K562 (cell line): Measurements from ENCODE around the gene RNF151. TPM values are rescaled to one million over a fixed set of nuclear protein-coding genes. Genes with fewer than 3 reads are reported as not detected.

Experiments used
- ATF1 ChIP-seq, 2 experiments: fragments of 450-650 bp in 1 of 2; IDR thresholded peaks; 2 replicates each; pipeline ENCODE4 v1.6.1; 2016; ENCODE audit warnings: missing compliant biosample characterization in 1 of 2, missing genetic modification characterization in 1 of 2
- ATF4 ChIP-seq: fragments of 450-650 bp; formaldehyde crosslinking; IDR thresholded peaks from 2 replicates; pipeline ENCODE4 v1.4.0; 2022; ENCODE audit warnings: mild to moderate bottlenecking, moderate library complexity
- CTCF ChIP-seq, 3 experiments: IDR thresholded peaks in 2 of 3; conservative IDR thresholded peaks in 1 of 3; 2 replicates each; pipeline ENCODE4 v1.5.1; 2011 to 2012; ENCODE audit warnings: low read length in 3 of 3, mild to moderate bottlenecking in 3 of 3, control low read depth in 2 of 3, improper control_type of control experiment in 1 of 3, inconsistent platforms in 1 of 3, low read depth in 1 of 3, mixed read lengths in 1 of 3, moderate library complexity in 1 of 3; ENCODE audit not compliant: insufficient read depth in 2 of 3
- EGR1 ChIP-seq: fragments of 450-650 bp; conservative IDR thresholded peaks from 2 replicates; pipeline ENCODE4 v1.6.1; 2017; ENCODE audit warnings: mild to moderate bottlenecking
- TCF3 ChIP-seq: sonication (generic); formaldehyde crosslinking; IDR thresholded peaks from 2 replicates; pipeline ENCODE4 v1.4.0; 2020; ENCODE audit warnings: mild to moderate bottlenecking, missing genetic modification reagents
- ZKSCAN8 ChIP-seq: fragments of 200-800 bp; sonication (Bioruptor generic); IDR thresholded peaks from 2 replicates; pipeline ENCODE4 v1.6.1; 2016; ENCODE audit warnings: missing genetic modification characterization, missing compliant biosample characterization
- ZMIZ1 ChIP-seq, 2 experiments: fragments of 150-350 bp in 1 of 2; IDR thresholded peaks; 2 replicates each; pipeline ENCODE4 v1.6.1; 2012 to 2016; ENCODE audit warnings: low read depth in 2 of 2, low read length in 2 of 2, mild to moderate bottlenecking in 1 of 2, moderate library complexity in 1 of 2
- polyA plus RNA-seq, 8 experiments: library from polyadenylated mRNA; depleted of rRNA in 4 of 8; stranded (reverse) in 5 of 8; unstranded in 3 of 8; fragments of >200 nt; fragmentation: Nextera tagmentation in 2 of 8; fragmentation: Illumina TruSeq in 1 of 8; extraction: Ambion mirVana in 2 of 8; extraction: Trizol in 1 of 8; gene quantifications; 2 replicates each; pipeline versions ENCODE4 v1.2.1 to v1.2.3, GENCODE V29; 2011 to 2014; ENCODE audit warnings: inconsistent platforms in 1 of 8, missing spikeins in 1 of 8
- total RNA-seq, 7 experiments: library from RNA; depleted of rRNA in 6 of 7; stranded (reverse); fragments of >200 nt in 6 of 7; fragmentation: Illumina TruSeq in 2 of 7; extraction: Trizol in 2 of 7; gene quantifications; 2 replicates each; pipeline versions ENCODE4 v1.2.1 to v1.2.3, GENCODE V29; 2011 to 2021; ENCODE audit warnings: low replicate concordance in 1 of 7
- TF ChIP-seq, protein P1 (sequence below): fragments of 450-650 bp; IDR thresholded peaks from 2 replicates; pipeline ENCODE4 v1.6.1; 2016; ENCODE audit warnings: mild to moderate bottlenecking, moderate library complexity

Gene RNF151
- total and polyA plus RNA-seq, 9 of the 15 experiments (the other 6 are each of a cell fraction or from before 2014, with no cell fraction given), result not detected

- TF ChIP-seq ZMIZ1 (IDR thresholded peaks at IDR 0.05; ENCODE audit: low read depth in 2 of 2, low read length in 2 of 2) (0 out of 4 replicates have a peak, but pooled peaks of 1 of the 2 experiments have one; percentile 20), ATF1 (CRISPR knock-in tag; IDR thresholded peaks at IDR 0.05) (peak; percentile 100), ATF1 (tag; IDR thresholded peaks at IDR 0.05) (peak; percentile 100), CTCF (IDR thresholded peaks at IDR 0.05 in 2 of 3, conservative IDR thresholded peaks at IDR 0.05 in 1 of 3; ENCODE audit: insufficient read depth in 2 of 3, low read depth in 1 of 3, low read length in 3 of 3) (peak in 2 of 3 experiments; percentile 15 to 24; a peak in 1 of 6 replicates), EGR1 (peak; percentile 93), ATF4 (CRISPR knock-in tag) (no peak), TCF3 (CRISPR knock-in tag) (peak; percentile 43), ZKSCAN8 (CRISPR knock-in tag) (peak; percentile 89)
- TF ChIP-seq, protein P1, sequence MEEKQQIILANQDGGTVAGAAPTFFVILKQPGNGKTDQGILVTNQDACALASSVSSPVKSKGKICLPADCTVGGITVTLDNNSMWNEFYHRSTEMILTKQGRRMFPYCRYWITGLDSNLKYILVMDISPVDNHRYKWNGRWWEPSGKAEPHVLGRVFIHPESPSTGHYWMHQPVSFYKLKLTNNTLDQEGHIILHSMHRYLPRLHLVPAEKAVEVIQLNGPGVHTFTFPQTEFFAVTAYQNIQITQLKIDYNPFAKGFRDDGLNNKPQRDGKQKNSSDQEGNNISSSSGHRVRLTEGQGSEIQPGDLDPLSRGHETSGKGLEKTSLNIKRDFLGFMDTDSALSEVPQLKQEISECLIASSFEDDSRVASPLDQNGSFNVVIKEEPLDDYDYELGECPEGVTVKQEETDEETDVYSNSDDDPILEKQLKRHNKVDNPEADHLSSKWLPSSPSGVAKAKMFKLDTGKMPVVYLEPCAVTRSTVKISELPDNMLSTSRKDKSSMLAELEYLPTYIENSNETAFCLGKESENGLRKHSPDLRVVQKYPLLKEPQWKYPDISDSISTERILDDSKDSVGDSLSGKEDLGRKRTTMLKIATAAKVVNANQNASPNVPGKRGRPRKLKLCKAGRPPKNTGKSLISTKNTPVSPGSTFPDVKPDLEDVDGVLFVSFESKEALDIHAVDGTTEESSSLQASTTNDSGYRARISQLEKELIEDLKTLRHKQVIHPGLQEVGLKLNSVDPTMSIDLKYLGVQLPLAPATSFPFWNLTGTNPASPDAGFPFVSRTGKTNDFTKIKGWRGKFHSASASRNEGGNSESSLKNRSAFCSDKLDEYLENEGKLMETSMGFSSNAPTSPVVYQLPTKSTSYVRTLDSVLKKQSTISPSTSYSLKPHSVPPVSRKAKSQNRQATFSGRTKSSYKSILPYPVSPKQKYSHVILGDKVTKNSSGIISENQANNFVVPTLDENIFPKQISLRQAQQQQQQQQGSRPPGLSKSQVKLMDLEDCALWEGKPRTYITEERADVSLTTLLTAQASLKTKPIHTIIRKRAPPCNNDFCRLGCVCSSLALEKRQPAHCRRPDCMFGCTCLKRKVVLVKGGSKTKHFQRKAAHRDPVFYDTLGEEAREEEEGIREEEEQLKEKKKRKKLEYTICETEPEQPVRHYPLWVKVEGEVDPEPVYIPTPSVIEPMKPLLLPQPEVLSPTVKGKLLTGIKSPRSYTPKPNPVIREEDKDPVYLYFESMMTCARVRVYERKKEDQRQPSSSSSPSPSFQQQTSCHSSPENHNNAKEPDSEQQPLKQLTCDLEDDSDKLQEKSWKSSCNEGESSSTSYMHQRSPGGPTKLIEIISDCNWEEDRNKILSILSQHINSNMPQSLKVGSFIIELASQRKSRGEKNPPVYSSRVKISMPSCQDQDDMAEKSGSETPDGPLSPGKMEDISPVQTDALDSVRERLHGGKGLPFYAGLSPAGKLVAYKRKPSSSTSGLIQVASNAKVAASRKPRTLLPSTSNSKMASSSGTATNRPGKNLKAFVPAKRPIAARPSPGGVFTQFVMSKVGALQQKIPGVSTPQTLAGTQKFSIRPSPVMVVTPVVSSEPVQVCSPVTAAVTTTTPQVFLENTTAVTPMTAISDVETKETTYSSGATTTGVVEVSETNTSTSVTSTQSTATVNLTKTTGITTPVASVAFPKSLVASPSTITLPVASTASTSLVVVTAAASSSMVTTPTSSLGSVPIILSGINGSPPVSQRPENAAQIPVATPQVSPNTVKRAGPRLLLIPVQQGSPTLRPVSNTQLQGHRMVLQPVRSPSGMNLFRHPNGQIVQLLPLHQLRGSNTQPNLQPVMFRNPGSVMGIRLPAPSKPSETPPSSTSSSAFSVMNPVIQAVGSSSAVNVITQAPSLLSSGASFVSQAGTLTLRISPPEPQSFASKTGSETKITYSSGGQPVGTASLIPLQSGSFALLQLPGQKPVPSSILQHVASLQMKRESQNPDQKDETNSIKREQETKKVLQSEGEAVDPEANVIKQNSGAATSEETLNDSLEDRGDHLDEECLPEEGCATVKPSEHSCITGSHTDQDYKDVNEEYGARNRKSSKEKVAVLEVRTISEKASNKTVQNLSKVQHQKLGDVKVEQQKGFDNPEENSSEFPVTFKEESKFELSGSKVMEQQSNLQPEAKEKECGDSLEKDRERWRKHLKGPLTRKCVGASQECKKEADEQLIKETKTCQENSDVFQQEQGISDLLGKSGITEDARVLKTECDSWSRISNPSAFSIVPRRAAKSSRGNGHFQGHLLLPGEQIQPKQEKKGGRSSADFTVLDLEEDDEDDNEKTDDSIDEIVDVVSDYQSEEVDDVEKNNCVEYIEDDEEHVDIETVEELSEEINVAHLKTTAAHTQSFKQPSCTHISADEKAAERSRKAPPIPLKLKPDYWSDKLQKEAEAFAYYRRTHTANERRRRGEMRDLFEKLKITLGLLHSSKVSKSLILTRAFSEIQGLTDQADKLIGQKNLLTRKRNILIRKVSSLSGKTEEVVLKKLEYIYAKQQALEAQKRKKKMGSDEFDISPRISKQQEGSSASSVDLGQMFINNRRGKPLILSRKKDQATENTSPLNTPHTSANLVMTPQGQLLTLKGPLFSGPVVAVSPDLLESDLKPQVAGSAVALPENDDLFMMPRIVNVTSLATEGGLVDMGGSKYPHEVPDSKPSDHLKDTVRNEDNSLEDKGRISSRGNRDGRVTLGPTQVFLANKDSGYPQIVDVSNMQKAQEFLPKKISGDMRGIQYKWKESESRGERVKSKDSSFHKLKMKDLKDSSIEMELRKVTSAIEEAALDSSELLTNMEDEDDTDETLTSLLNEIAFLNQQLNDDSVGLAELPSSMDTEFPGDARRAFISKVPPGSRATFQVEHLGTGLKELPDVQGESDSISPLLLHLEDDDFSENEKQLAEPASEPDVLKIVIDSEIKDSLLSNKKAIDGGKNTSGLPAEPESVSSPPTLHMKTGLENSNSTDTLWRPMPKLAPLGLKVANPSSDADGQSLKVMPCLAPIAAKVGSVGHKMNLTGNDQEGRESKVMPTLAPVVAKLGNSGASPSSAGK, result peak; percentile 48; the same call in 1 of the 2 replicates
Measured at GRCh38 chr16:1971796-1972489, 5.3 kb downstream of the RNF151 start, which contains the start of gene TBL3 (continued).
